Measurements from ENCODE around the gene P2RY6. TPM values are rescaled to one million over a fixed set of nuclear protein-coding genes. Genes with fewer than 3 reads are reported as not detected.
A peak's percentile ranks its signal among the peaks of the same experiment; 100 is the strongest.

The P2RY6 gene
- total RNA-seq, 4 donors from 2014 or later = 1.0 to 4.2 (median 2.4) TPM

GRCh38 chr11:73299751-73300150, 27.6 kb downstream of the P2RY6 start:
- ATAC-seq (ENCODE audit: low FRiP score) = no peak

DNA sequence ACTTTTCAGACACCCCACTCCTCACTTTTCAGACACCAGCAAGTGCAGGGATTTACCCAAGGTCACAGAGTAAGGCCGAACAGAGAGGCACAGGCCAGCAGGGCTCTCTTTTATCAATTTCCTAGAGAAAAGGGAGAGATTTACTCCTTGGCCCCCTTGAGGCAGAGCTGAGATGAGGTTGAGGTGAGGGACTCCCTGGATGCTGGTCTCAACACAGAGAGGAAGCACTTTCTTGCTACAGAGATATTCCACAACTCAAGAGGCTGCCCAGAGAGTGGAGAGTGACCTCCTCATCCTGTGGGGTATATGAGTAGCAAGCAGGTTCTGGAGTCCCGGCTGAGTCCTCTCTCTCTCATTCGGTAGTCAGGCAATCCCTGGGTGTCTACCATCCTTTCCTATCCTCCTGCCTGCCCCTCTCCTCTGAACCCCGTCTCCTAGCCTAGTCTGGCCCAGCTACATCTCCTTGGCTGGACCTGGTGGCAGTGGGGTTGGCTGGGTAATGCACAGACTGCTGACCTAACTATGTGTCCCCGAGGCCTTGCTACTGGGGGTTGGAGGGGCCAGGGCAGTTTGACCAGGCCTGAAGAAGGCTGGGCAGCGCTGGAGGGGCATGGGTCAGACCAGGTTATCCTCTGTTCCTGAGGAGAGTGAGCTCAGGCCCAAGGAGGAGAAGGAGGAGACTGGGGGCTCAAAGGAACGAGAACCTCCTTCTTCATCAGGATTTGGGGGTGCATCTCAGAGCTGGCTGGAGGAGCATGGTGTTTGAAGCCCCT, 34.1 kb downstream of the P2RY6 start:
- TF ChIP-seq CTCF (IDR thresholded peaks at IDR 0.05) = no peak
- no peak for ATAC-seq (ENCODE audit: low FRiP score)

More at GRCh38 chr11:73299751-73300150, 27.6 kb downstream of the P2RY6 start:
- TF ChIP-seq CTCF (IDR thresholded peaks at IDR 0.05) = no peak
- no peak for DNase-seq (ENCODE audit: low spot score)

GRCh38 chr11:73306977-73307322, 34.8 kb downstream of the P2RY6 start:
- DNase-seq (ENCODE audit: low spot score) = no peak
- TF ChIP-seq CTCF (IDR thresholded peaks at IDR 0.05) = no peak
- ATAC-seq (ENCODE audit: low FRiP score) = no peak

More for the DNA sequence above, 34.1 kb downstream of the P2RY6 start:
- DNase-seq (ENCODE audit: low spot score) = no peak

DNA sequence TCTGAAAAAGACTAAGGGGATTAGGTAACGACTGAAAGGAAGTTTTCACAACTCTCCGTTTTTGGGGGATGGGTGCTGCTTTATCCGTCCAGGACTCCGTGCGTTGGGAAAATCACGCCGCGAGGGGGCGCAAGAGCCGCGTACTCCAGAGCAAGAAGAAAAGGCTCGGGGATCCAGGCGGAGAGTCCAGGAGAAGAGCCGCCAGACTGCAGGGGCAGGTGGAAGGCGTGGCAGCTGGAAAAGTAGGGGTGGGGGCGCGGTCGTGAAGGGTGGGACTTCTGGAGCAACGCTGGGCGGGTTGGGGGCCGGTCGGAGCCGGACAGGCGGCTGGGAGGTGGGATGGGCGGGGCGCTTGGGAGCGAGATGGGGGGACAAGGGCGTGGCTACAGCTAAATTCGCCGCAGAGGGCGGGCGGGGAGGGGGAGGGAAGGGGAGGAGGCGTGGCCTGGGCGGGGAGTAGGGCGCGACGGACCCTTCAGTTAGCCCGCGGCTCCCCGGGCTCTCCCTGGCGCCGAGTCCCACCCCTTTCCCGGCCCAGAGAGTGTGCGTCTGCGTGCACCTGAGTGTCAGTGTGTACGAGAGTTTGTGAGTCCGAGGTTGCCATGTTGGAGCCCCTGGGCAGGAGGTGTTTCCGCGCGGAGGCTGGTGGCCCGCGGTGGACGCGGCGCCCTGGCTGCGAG, 35.3 kb downstream of the P2RY6 start:
- peak in 2 of 3 donors; percentile 62 to 72 for TF ChIP-seq CTCF (IDR thresholded peaks at IDR 0.05)
- DNase-seq (ENCODE audit: low spot score) = peak; percentile 100
- peak; percentile 86 for ATAC-seq (ENCODE audit: low FRiP score)

- DNase-seq (ENCODE audit: low spot score) = no peak
- no peak for TF ChIP-seq CTCF (IDR thresholded peaks at IDR 0.05)
- peak; percentile 50 for ATAC-seq (ENCODE audit: low FRiP score)
Measured at GRCh38 chr11:73308003-73308960, 36.1 kb downstream of the P2RY6 start, which contains the start of gene ARHGEF17. TSS of gene ARHGEF17 (plus strand) at chr11:73308276. CDS start at chr11:73308639, 363 bp downstream.

DNA sequence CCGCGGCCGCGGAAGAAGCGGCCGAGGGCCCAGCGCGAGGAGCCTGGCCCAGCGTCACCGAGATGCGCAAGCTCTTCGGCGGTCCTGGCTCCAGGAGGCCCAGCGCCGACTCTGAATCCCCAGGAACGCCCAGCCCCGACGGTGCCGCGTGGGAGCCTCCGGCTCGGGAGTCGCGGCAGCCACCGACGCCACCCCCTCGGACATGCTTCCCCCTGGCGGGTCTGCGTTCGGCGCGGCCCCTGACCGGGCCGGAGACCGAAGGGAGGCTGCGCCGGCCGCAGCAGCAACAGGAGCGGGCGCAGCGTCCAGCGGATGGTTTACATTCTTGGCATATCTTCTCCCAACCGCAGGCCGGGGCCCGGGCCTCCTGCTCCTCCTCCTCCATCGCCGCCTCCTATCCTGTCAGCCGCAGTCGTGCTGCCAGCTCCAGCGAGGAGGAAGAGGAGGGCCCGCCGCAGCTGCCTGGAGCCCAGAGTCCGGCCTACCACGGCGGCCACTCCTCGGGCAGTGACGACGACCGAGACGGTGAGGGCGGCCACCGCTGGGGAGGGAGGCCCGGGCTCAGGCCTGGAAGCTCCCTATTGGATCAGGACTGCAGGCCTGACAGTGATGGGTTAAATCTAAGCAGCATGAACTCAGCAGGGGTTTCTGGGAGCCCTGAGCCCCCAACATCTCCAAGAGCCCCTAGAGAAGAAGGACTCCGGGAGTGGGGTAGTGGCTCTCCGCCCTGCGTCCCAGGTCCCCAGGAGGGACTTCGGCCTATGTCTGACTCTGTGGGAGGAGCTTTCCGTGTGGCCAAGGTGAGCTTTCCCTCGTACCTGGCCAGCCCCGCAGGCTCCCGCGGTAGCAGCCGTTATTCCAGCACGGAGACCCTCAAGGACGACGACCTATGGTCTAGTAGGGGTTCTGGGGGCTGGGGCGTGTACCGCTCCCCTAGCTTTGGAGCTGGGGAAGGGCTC, 37.1 kb downstream of the P2RY6 start:
- TF ChIP-seq CTCF (IDR thresholded peaks at IDR 0.05) = no peak
- no peak for DNase-seq (ENCODE audit: low spot score)
- ATAC-seq (ENCODE audit: low FRiP score) = peak; percentile 28

Measured in omental fat pad (tissue), 4 donors.